GM18520 (cell line): ENCODE results near the gene LRRC27.
"Not testable (repeated sequence)": the region's sequence is repeated elsewhere in the genome, so short reads cannot be mapped to it uniquely, and the experiment has no call there.

Experiments used
- ATAC-seq: cut with Tn5 transposase; IDR thresholded peaks from one replicate; pipeline ENCODE4 v1.9.1; 2021; ENCODE audit not compliant: unreplicated experiment

The LRRC27 gene

GRCh38 chr10:132336064-132336746 is 4.2 kb downstream of the LRRC27 start:
- ATAC-seq, result no peak

GRCh38 chr10:132336919-132337407 is 5.0 kb downstream of the LRRC27 start:
- ATAC-seq, result no peak

GRCh38 chr10:132337854-132338253 is 5.9 kb downstream of the LRRC27 start:
- ATAC-seq, result not testable (repeated sequence)

- no peak for ATAC-seq
These were observed 6.9 kb downstream of the LRRC27 start for GRCh38 chr10:132338876-132339275.

GRCh38 chr10:132339276-132339675 is 7.3 kb downstream of the LRRC27 start:
- no peak for ATAC-seq

GRCh38 chr10:132341017-132341416 is 9.0 kb downstream of the LRRC27 start:
- ATAC-seq, result no peak

- no peak for ATAC-seq
These were observed 9.8 kb downstream of the LRRC27 start for GRCh38 chr10:132341781-132342180.

GRCh38 chr10:132342553-132342952 is 10.6 kb downstream of the LRRC27 start:
- no peak for ATAC-seq

- ATAC-seq, result no peak
These were observed 12.4 kb downstream of the LRRC27 start for GRCh38 chr10:132344386-132344785.

GRCh38 chr10:132345345-132345744 is 13.4 kb downstream of the LRRC27 start:
- no peak for ATAC-seq

GRCh38 chr10:132346806-132347205 is 14.8 kb downstream of the LRRC27 start:
- no peak for ATAC-seq

GRCh38 chr10:132347211-132347930 is 15.4 kb downstream of the LRRC27 start:
- ATAC-seq, result no peak

GRCh38 chr10:132347931-132348267 is 15.9 kb downstream of the LRRC27 start:
- ATAC-seq, result no peak

GRCh38 chr10:132349766-132350165 is 17.8 kb downstream of the LRRC27 start:
- ATAC-seq, result no peak

- no peak for ATAC-seq
These were observed 18.4 kb downstream of the LRRC27 start for GRCh38 chr10:132350391-132350790.

- ATAC-seq, result no peak
These were observed 19.0 kb downstream of the LRRC27 start for GRCh38 chr10:132350946-132351345.

GRCh38 chr10:132351611-132352010 is 19.6 kb downstream of the LRRC27 start:
- ATAC-seq, result no peak

GRCh38 chr10:132352462-132353308 is 20.7 kb downstream of the LRRC27 start:
- ATAC-seq, result not testable (repeated sequence)

- no peak for ATAC-seq
These were observed 21.7 kb downstream of the LRRC27 start for GRCh38 chr10:132353456-132354355.

- no peak for ATAC-seq
These were observed 22.5 kb downstream of the LRRC27 start for GRCh38 chr10:132354356-132355094.
